GM21381 (cell line): ENCODE results near the gene BSCL2.
"Not testable (repeated sequence)": the region's sequence is repeated elsewhere in the genome, so short reads cannot be mapped to it uniquely, and the experiment has no call there.

Experiments
- ATAC-seq: cut with Tn5 transposase; IDR thresholded peaks from one replicate; pipeline ENCODE4 v1.9.1; 2021; ENCODE audit warnings: mild to moderate bottlenecking, moderate library complexity; ENCODE audit not compliant: unreplicated experiment

Gene BSCL2

DNA sequence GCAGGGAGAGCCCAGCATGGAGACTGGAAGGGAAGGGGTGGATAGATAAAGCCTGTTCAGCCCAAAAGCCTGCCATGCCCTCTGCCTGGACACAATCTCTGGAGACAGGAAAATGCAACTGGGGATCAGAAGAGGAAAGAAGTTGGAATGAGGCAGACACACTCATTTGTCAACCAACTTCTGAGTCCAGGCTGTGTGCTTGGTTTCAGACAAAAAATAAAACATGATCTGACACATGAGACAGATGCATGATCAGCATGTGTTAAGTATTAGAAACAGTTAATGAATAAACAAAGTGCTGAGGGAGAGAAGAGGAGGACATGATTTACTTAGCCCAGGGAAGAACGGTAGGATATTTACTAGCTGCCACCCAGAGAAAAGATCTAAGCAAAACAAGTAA, 18.7 kb downstream of the BSCL2 start:
- ATAC-seq, result no peak

DNA sequence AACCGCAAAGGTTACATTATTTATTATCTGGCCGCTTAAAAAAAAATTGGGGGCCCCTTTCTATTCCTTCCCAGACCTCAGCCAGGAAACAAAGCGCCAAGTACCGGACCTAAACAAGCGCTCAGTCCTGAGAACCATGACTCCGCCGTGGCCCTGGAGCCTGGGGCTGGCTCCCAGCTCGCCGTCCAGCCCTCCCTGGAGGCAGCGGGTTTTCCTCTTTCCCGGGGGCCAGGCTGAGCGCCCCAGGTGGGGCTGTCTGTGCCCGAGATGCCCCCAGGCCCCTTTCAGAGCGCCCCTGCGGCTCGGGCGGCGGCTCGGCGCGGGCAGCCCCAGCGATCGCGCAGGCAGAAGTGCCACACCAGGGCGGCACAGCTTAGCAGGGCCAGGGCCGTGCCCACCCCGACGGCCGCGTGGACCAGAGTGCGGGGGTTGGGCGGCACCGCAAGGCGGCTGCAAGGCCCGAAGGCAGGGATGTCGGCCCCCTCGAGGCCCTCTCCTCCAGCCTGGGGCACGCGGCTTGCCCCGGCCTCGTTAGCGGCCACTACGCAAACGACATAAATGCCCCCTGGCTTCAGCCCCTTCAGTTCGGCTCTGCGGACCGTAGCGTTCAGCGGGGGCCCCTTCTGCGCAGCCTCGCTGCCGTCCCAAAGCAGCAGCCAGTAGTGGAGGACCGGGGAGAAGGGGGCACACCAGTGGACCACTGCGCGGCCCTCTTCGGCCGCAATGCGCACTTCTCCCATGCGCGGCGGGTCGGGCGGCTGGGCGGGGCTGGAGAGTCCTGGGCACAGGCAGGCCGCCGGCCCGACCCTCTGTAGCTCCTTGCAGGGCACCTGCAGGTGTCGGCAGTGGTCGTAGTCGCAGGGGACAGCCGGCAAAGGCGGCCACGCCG, 19.5 kb downstream of the BSCL2 start:
- ATAC-seq, result no peak

- no peak for ATAC-seq
Measured at GRCh38 chr11:62682518-62682917, 24.7 kb downstream of the BSCL2 start.

GRCh38 chr11:62680825-62681240, 26.4 kb downstream of the BSCL2 start:
- ATAC-seq, result no peak

- peak; percentile 59 for ATAC-seq
Measured at GRCh38 chr11:62678770-62679696, 28.2 kb downstream of the BSCL2 start, which contains the start of gene UBXN1. TSS of gene UBXN1 (minus strand) at chr11:62679073. CDS start at chr11:62678923, 150 bp downstream.

DNA sequence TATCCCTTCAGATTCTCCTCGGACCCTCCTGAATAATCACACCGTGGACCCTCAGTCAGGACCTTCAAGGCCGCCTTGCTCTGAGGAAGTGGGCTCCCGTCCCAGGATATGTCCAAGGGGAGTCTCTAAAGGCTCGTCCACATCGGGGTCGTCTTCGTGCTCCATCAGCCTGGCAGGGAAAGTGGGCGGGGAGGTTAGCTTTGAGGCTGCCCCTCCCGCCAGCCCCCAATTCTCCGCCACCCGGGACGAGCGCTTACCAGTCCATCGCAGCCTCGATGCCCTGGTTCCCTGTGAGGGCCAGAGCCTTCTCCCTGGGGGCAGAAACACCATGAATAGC, 28.8 kb downstream of the BSCL2 start:
- ATAC-seq, result peak; percentile 17

GRCh38 chr11:62677714-62678113, 29.5 kb downstream of the BSCL2 start:
- ATAC-seq, result no peak

GRCh38 chr11:62677156-62677555, 30.1 kb downstream of the BSCL2 start:
- no peak for ATAC-seq

DNA sequence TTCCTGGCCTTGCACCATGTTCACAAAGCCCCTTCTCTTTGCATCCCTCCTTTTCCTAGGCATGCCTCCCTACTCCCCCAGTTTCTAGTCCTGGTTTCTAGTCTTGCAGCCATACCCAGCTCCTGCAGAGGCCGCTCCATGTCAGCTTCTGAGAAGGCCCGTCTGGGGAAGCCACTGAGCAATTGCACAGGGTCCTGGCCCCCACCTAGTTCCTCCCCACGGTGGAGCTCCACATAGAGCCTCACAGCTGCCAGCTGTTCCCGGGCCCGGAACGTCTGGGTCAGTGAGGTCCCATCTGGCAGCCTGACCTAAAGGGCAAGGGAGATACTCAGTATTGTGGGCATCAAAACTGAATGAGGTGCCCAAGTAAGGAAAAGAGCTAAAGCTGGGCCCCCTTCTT, 30.5 kb downstream of the BSCL2 start:
- no peak for ATAC-seq

- not testable (repeated sequence) for ATAC-seq
Measured at GRCh38 chr11:62675415-62675814, 31.8 kb downstream of the BSCL2 start.

- no peak for ATAC-seq
Measured at GRCh38 chr11:62673196-62673525, 34.1 kb downstream of the BSCL2 start.

DNA sequence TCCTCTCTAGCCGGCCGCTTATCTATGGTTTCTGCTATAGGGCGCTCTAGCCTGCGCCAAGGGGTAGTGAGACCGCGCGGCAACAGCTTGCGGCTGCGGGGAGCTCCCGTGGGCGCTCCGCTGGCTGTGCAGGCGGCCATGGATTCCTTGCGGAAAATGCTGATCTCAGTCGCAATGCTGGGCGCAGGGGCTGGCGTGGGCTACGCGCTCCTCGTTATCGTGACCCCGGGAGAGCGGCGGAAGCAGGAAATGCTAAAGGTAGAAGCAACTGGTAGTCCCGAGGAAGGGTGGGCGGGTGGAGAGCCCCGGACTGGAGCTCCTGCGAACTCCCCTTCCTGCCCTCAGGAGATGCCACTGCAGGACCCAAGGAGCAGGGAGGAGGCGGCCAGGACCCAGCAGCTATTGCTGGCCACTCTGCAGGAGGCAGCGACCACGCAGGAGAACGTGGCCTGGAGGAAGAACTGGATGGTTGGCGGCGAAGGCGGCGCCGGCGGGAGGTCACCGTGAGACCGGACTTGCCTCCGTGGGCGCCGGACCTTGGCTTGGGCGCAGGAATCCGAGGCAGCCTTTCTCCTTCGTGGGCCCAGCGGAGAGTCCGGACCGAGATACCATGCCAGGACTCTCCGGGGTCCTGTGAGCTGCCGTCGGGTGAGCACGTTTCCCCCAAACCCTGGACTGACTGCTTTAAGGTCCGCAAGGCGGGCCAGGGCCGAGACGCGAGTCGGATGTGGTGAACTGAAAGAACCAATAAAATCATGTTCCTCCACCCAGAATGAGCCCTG, 35.4 kb downstream of the BSCL2 start, which contains the start of the genes LBHD1 and UQCC3:
Gene LBHD1 (minus strand): TSS at position 660 of the 782 bp plus-strand sequence. CDS start 2,236 bp downstream, outside the sequence.
Gene UQCC3 (plus strand): TSS at position 66 of the 782 bp plus-strand sequence. CDS start 73 bp downstream, at position 139.
- ATAC-seq, result peak; percentile 46

DNA sequence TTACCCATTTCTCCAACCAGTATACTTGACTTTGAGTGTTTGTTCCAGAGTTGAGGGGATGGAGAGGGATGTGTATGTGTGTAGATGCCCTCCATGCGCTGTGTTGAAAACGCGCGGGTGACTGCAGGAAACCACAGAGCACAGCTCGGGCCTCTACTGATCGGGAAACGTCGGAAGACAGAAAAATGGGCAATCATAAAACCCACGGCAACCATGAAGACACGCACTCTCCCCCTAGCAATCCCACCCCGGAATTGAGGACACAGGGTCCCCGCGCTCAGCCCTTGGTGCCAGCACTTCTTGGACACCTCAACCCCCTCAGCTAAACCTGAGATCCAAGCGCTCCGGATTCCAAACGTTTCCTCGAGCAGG, 36.0 kb downstream of the BSCL2 start:
- ATAC-seq, result peak; percentile 17

- ATAC-seq, result no peak
Measured at GRCh38 chr11:62669420-62670161, 37.6 kb downstream of the BSCL2 start.

- no peak for ATAC-seq
Measured at GRCh38 chr11:62667460-62667859, 39.8 kb downstream of the BSCL2 start.

GRCh38 chr11:62666259-62666926, 40.8 kb downstream of the BSCL2 start:
- ATAC-seq, result no peak

- ATAC-seq, result peak; percentile 13
Measured at GRCh38 chr11:62665599-62666258, 41.5 kb downstream of the BSCL2 start.

GRCh38 chr11:62665075-62665598, 42.1 kb downstream of the BSCL2 start, which contains the start of the genes C11orf98 and CSKMT:
TSS of gene C11orf98 (minus strand) at chr11:62665210. CDS start at chr11:62665169, 41 bp downstream.
TSS of gene CSKMT (plus strand) at chr11:62665312. CDS start at chr11:62665880, 568 bp downstream.
- peak; percentile 79 for ATAC-seq
